Measurements from ENCODE around the gene AATF.

The AATF gene, protein sequence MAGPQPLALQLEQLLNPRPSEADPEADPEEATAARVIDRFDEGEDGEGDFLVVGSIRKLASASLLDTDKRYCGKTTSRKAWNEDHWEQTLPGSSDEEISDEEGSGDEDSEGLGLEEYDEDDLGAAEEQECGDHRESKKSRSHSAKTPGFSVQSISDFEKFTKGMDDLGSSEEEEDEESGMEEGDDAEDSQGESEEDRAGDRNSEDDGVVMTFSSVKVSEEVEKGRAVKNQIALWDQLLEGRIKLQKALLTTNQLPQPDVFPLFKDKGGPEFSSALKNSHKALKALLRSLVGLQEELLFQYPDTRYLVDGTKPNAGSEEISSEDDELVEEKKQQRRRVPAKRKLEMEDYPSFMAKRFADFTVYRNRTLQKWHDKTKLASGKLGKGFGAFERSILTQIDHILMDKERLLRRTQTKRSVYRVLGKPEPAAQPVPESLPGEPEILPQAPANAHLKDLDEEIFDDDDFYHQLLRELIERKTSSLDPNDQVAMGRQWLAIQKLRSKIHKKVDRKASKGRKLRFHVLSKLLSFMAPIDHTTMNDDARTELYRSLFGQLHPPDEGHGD

DNA sequence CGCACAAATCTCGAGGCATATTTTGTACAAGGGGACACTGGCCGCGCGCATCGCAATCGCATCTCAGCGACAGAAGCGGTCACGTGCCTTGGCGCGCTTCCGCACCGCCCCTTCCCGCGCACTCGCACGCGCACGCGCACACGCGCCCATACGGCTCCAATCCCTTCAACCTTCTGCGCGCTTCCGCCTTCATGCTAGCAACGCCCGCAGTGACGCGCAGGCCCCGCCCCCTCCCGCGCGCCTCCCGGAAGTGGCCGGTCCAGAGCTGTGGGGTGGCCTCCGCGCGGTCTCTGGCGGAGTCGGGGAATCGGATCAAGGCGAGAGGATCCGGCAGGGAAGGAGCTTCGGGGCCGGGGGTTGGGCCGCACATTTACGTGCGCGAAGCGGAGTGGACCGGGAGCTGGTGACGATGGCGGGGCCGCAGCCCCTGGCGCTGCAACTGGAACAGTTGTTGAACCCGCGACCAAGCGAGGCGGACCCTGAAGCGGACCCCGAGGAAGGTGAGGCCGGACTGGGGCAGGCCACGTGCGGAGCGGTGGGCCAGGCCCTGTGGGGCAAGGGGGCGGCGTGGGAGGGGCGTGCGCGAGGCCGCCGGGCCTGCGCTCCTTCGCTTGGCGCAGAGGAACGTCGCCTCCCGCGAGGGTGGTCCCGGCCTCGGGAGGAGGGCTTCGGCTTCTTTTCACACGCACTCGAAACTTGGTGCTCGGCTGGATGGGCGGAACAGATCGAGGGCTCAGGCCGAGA is at the start of gene AATF:
Gene AATF, plus strand, starts transcription at position 238 of the 744 bp plus-strand sequence. Its CDS starts 172 bp downstream, at position 410.
- peak; percentile 92 for DNase-seq

DNA sequence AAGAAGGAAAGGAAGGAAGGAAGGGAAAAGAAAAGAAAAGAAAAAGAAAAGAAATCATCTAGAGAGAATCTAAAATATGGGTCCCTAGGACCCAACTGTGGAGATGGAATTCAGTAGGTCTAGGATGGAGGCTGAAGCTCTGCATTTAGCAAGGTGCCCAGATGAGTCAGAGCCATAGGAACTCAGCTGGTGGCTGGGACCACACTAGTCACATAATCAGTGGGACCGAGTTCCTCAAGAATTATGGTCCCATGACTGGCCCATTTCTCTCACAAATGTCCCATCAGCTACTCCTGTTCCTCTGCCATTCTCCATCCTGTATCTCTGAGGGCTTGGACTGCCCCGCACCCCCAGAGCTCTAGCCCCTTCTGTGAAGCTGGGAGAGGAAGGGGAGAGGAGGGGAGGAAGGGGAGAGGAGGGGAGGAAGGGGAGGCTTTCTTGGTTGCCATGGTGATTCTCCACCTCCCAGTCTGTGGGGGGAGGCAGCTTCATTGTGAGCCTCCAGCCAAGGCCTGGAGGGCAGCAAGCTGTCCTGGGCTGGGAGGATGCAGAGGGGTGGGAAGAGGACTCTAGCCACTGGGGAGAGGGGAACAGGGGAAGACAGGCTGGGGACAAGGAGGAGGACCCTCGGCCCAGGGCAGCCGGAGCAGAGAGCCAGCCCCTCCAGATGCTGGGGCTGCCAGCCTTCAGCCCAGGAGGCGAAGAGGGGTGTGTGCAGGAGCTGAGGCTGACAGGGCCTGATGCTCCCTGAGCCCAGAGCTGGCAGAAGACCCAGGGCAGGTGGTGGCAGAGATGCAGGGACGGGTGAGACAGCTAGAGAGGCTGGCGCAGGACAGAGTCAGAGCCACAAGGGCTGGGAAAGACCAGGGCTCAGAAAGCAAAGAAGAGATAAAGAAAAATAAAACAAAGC is 49.2 kb upstream of the AATF start:
- no peak for DNase-seq

DNA sequence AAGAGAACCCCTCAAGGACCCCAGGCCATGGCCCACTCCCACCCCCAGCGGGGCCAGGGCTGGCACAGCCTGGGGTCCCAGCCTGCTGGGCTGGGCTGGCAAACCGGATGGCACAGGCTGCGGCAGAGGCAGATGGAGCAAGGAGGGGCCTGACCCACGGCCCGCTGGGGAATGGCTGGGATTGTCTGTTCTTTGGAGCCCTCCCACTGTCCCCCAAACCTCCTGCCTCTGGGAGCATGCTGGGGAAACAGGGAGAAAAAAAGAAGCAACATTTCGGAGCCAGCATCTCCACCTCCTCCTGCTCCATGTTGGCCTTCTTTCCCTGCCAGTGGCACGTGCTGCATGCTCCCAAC is 48.6 kb upstream of the AATF start:
- DNase-seq = no peak

DNA sequence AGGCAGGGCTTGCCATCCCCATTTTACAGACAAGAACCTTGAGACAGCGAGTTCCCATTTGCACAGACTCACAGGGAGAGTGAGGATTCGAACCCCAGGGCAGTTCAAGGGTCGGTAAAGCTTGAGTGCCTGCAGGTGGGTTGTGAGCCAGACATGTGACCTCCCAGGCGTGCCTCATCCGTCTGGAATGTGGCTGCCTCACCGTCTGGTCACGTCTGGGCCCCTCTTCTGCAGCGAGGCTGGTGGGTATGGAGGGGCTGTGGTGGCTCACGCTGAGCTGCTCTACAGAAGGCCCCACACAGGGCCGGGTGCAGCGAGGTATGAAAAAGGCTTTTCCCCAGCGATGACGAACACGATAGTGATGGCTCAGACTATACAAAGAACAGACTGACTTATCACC is 47.2 kb upstream of the AATF start:
- peak; percentile 95 for DNase-seq

DNA sequence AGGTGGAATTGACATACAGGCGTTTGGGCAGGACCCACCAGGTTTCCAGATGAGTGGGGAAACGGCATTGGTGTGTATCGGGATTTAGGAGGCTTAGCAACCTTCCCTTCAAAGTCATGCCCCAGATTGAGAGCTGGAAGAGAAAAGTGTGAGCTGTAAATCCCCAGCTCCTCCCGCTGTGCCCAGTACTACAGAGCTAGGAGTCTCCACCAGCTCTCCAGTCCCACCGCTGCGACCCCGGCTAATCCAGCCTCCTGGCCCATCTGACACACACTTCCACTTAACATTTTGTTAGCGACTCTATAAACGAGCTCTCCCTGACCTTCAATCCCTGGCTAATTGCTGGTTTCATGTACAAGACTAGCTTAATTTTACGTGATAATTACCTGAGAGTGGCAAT is 41.3 kb upstream of the AATF start:
- no peak for DNase-seq

DNA sequence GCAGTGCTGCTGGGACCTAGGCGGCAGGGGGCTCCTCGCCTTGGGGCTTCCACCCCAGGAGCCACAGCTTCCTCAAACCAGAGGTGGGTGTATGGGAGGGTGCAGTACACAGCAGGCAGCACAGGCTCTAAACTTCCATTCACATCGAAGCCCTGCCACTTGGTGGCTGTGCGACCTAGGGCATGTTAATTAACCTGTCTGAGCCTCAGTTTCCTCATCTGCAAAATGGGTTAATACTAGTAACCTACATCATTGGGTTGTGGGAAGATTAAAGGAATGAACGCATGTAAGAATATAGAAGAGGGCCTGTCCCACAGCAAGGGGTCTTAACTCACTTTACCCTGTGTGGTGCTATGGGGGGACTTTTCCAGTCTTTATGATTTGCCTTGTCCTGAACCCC is 38.2 kb upstream of the AATF start:
- no peak for DNase-seq

DNA sequence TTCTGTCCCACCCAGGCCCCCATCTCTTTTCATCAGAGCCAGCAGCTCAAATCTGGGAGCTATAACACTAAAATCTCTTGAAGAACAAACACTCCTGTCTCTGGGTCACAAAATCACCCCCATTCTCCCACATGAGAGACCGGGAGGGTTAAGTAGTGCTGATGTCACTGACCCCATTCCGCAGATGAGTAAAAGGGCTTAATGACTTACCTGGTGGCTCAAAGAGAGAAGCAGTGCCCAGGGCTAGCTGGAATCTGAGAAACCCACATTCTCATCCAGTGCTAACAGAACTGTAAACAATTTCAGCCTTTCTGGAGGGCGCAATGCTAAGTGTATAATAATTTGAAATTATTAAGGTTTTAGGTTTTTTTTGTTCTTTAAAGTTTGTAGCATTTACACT is 37.8 kb upstream of the AATF start:
- DNase-seq = no peak

DNA sequence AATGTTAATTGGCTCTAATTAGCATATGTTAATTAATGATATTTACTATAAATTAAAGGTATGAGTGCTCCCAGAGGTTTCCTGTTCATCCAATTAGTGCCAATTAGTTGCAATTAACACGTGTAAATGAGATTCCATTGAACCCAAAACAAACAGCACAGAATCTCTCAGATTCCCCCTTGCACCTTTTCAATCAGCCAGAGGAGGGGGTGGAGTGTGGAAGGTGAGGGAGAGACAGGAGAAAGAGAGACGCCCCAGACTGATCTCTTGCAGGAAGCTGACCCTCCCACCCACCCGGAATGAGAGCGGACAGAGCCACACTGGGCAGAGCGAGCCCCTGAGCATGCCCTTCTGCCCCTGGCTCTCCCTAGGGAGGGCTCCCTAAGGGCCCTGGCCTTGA is 35.6 kb upstream of the AATF start:
- DNase-seq = no peak

DNA sequence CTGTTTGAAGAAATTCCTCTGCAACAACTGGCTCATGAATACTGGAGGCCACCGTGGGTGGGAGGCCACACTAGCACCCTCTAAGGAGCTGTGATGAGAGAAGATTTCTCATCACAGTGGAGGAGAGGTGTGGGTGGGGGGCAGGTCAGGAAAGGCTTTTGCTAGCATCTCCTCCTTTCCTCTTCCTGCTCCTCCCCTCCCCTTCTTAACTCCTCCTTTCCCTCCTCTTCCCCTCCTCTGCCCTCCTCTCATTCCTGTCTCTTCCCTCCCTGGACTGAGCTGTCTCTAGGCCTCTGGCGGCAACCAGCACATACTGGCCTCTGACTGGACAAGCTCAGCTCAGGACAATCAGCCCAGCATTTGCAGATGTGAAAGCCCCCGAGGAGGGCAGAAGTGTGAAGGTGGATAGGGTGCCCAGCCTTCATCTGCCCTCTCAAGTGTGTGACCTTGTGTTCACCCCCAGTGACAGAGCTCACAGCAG is 30.5 kb upstream of the AATF start:
- peak; percentile 80 for DNase-seq

DNA sequence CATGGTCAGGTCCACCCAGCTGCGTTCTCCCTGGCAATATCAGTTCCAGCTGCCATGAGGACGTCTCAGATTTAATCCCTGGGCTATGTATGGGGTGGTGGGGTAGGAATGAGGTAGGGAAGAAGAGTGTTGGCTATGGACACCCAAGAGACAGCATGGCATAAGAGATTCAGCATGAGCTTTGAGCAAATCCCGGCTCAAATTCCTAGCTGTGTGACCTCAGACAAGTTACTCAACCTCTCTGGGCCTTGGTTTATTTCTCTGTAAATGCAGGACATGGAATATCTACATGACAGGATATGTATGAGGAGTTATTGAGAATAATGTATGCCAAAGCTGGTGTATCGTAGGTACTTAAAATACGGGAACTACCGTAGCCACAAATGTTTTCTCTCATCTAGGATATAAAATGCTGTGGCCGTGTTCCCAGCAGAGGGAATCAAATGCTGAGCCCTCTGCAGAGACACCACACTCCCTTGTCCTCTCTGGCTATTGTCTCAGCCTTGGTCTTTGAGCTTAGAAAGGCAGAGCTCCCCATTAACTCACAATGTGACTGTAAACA is 29.3 kb upstream of the AATF start:
- DNase-seq = no peak

DNA sequence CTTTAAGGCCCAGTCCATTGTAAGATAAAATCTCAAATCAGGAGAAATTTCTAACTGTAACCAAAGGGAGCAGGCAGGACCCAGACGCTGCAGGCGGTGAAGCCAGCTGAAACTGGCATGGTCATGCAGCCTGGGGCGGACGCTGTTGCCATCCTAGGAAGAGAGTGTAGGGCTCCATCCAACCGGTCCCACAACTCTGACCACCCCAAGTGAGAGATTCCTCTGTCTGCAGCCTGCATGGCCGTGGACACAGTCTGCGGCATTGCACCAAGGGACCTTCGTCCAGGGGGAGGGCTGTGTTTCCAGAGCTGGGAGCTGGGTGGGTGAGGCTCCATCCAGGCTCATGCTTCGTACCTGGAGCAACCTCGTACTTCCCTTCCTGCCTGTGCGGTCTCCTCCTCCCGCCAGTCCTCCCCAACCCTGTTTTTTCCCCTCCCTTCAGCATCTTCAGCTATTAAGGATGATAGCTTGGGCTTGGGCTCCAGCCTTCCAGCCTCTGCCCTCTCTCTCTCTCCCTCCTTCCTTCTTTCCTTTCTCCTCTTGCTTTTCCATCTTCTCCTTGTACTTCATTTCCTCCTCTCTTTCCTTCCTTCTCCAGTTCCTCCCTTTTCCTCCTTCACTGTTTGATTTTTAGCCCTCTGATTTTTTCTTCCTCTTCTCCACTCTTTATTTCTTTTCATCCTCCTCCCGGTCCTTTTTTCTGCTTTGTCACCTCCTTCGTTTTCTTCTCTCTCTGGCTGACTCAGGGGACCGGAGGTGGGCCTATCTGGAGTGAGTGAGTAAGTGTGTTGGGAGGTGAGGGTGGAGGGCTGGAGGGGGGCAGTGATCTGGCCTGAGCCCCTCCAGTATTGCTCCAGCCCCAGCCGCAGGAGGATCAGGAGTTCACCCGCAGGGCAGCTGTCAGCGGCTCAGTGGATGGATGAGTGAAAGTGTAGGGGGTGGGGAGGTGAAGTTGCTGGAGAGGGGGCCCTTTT is 28.4 kb upstream of the AATF start:
- peak; percentile 80 for DNase-seq

DNA sequence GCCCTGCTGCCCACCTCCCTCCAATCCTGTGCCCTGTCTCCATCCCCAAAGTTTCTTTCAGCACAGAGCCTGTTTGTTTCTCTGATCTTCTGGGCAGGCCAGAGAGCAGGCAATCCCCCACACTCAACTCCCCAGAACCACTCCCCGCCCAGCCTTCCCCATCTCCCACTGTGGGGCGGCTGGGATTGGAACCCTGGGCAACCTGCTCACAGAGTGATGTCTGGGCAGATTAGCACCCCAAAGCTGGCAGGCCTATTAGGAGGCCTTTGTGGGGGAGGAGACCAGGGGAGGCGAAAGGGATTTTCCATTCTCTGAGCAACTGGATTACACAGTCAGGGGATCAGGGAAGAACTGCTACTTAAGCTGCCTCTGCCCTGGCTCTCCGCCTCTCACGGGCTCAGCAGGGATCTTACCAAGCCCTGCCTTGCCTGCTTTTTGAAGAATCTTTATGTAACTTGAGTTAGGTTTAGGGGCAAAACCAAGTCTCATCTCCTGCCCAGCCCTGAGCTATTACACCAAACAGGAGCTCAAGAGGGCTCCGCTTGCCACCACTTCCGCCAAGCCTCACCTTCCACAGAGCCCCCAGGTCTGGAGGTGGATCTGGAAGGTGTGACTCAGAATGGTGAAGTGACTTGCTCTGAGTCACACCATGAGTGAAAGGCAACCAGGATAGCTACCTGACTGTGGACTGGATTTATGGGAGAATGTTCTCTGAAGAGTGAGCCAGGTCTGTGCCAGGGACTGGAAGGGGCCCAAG is 27.5 kb upstream of the AATF start:
- peak; percentile 96 for DNase-seq

DNA sequence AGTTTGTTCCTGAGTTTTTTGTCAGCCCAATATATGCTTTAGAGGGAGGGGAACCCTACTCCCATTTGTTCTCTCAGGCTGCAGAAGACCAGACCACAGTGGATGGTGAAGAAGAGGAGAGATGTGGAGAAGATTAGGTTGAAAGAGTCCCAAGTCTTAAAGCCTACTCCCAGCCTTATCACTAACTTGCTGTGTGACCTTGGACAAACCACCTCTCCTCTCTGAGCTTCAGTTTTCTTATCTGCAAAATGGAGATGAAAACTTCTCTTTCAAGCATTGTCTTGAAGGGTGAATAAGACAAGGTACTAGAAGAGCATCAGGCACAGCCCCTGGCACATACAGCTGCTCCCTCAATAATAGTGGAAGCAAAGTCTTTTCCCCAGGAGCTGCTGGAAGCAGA is 26.6 kb upstream of the AATF start:
- DNase-seq = no peak

DNA sequence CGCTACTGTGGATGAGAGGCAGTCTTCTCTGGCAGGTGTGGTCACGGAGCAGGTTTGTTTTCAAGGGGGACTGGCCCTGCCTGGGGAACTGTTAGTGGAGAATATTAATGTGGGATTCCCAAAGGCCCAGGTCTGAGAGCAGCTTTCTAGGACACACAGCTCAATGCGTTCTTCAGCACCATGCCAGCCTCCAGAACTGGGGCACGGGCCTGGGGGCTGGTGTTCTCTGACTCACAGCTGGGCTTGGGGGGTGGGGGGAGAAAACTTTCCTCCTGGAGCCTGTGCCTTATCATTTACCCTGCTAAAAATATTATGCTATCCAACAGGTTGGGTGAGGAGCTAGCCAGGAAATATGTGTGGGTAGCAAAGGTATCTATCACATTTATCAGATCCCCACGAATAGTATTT is 24.9 kb upstream of the AATF start:
- no peak for DNase-seq

DNA sequence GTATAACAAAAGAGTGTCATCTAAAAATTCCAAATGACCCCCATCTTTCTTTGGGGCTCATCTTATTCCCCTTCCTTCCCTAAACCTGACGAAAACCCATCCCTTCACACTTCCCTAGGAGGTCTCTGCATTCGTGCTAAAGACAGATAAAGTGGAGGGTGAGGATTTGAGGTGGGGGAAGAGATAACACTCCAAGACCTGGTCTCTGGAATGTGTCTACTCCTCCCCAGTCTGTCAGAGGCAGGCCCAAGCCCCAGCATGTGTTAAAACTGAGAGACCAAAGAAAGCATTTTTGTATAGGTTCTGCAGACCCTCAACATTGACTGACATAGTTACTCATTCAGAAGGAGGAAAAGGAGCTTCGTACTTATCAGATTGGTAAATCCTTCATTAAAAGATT is 22.5 kb upstream of the AATF start:
- no peak for DNase-seq

DNA sequence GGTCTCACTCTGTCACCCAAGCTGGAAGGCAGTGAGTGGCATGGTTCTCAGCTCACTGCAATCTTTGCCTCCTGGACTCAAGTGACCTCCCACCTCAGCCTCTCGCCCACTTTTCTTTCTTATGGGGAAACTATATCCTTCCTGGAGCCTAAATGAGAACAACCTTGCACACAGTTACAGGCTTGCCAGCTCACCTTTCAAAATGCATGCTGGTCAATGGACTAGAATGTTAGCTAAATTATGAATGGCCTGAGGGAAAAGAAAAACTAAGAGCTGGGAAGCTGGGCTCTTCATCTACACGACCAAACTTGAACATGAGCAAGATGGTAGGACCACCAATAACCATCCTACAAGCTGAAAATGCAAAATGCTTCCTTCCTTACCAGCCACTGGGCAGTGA is 22.1 kb upstream of the AATF start:
- no peak for DNase-seq

DNA sequence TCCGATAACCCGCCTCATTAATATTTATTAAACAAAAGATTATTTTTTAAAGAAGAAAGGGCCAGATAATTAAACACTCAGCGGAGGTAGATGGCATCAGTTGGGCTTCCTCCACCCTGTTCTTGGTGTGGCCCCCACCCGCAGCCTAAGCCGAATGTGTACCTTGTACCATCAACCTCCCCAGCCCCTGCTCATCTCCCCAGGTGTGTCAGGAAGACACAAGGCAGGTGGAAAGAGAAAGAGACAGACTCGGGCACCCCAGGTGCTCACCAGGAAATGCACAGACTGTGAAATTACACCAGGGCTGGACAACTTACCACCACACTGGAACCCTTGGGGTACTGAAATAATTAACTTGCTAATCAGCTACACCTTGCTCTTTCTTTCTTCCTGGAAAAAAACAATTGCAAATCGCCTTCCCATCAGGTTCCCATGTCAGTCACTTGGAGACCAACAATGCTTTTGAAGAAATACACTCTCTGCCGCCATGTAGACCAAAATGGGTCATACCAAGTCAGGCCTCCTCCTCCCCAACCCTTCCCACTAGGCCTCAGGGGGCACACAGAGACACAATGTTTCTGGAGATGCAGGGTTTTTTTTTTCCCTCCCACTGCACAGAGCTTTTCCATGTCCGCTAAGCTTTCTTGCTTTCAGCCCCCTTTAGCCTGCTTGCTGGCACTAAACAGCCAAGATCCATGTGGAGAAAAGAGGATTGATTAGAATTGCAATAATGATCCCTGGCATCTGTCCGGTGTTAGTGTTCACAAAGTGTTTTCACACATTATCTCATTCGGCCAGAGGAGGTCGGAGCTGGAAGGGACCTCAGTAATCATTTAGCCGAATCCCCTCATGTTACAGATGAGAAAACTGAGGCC is 20.0 kb upstream of the AATF start:
- no peak for DNase-seq

DNA sequence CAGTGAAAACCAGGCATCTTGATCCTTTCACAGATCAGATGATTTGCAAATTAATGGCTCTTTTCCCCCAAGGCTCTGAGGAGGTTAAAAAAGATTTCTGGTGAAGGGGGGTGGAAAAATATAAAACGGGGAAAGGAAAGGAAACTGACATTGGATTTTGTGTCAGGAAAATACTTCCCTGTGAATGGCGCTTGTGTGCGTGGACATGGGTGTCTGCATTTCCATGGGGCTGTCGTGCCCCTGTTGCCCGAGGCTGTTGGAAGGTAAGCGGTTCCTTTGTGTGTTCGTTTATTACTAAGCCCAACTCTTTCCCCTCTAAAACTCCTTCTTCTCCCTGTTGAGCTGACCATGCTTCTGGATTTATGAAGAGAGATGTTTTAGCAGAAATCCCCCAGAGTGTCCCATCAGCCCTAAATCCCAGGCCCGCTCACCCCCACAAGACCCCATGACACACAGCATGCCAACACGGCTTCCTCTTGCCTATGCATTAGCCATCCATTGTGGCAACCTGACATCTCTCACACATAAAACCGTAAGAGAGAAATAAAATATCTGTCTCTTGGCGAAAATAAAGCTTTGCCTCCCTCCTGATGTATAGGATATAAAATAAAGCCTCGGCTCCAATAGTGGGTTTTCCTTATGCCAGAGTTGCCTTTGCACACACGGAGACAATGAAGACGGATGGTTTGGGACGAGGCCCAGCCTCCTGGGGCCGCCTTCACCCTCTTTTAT is 18.7 kb upstream of the AATF start:
- no peak for DNase-seq

DNA sequence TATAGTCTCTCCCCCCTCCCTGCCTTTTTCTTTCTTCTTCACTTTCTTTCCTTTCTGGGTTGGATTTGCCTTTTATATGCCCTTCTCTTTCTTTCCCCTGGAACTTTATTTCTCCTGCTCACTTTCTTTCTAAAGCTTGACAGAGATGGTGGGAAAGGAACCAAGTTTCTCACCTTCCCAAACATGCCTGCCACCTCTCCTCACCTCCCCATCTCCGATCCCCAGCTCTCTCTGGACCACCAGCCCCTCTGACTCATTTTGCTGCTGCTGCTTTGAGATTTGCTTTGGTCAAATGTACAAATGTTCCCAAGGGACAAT is 18.2 kb upstream of the AATF start:
- DNase-seq = no peak

Data from kidney glomerular epithelial cell (primary cell).